SK-N-SH (cell line): Measurements from ENCODE around the gene GYG1. TPM values are rescaled to one million over a fixed set of nuclear protein-coding genes. Genes with fewer than 3 reads are reported as not detected.

Experiments
- CTCF ChIA-PET: fragments of 300-600, 350-600 bp; formaldehyde crosslinking; extraction: SDS; loops from one replicate; lab custom pipeline; 2021; lab: Yijun Ruan, JAX
- POLR2A ChIA-PET: fragments of 350-600 bp; sonication (Branson Sonifier 250); formaldehyde crosslinking; extraction: SDS; loops from one replicate; lab custom pipeline; 2020; ENCODE audit warnings: antibody characterized with exemption, inconsistent platforms; lab: Yijun Ruan, JAX
- DNase-seq: peaks from one replicate; pipeline ENCODE4 v3.0.0; 2012
- H2AFZ ChIP-seq: fragments of 200-600 bp; sonication (generic); 2 replicates; pipeline ENCODE4 v1.8.1; 2016; ENCODE audit warnings: antibody characterized with exemption, mild to moderate bottlenecking, low read depth
- H3F3A ChIP-seq: fragments of 200-600 bp; sonication (generic); replicated peaks from 2 replicates; pipeline ENCODE3; 2016; ENCODE audit warnings: antibody characterized with exemption, mild to moderate bottlenecking; ENCODE audit not compliant: insufficient read depth
- H3K27ac ChIP-seq, 2 experiments: fragments of 200-500 bp in 1 of 2; fragments of 200-600 bp in 1 of 2; sonication (Bioruptor generic) in 1 of 2; sonication (generic), shearing (Covaris generic) in 1 of 2; 2 replicates each; pipeline versions ENCODE4 v1.5.1 to v1.6.1; 2014 to 2016; ENCODE audit warnings: low read depth in 2 of 2, inconsistent platforms in 1 of 2, low read length in 1 of 2, mild to moderate bottlenecking in 1 of 2, mixed read lengths in 1 of 2
- H3K27me3 ChIP-seq: fragments of 200-600 bp; sonication (generic), shearing (Covaris generic); 2 replicates; pipeline ENCODE4 v1.6.1; 2016; ENCODE audit warnings: mixed run types; ENCODE audit not compliant: insufficient read depth
- H3K36me3 ChIP-seq, 2 experiments: fragments of 200-500 bp in 1 of 2; fragments of 200-600 bp in 1 of 2; sonication (Bioruptor generic) in 1 of 2; sonication (generic) in 1 of 2; replicated peaks in 1 of 2; 2 replicates each; pipeline versions ENCODE3 to v1.5.1; 2014 to 2016; ENCODE audit warnings: low read length in 1 of 2, mild to moderate bottlenecking in 1 of 2; ENCODE audit not compliant: insufficient read depth in 2 of 2, control insufficient read depth in 1 of 2
- H3K4me1 ChIP-seq, 2 experiments: fragments of 200-500 bp in 1 of 2; fragments of 200-600 bp in 1 of 2; sonication (Bioruptor generic) in 1 of 2; sonication (generic), shearing (Covaris generic) in 1 of 2; 2 replicates each; pipeline versions ENCODE4 v1.5.1 to v1.6.1; 2014 to 2016; ENCODE audit warnings: low read depth in 1 of 2, low read length in 1 of 2, mixed run types in 1 of 2; ENCODE audit not compliant: insufficient read depth in 2 of 2, control insufficient read depth in 1 of 2
- H3K4me2 ChIP-seq: fragments of 200-600 bp; sonication (generic), shearing (Covaris generic); 2 replicates; pipeline ENCODE4 v1.6.1; 2017; ENCODE audit warnings: mixed run types
- H3K4me3 ChIP-seq, 2 experiments: fragments of 200-500 bp in 1 of 2; fragments of 200-600 bp in 1 of 2; sonication (Bioruptor generic) in 1 of 2; sonication (generic), shearing (Covaris generic) in 1 of 2; 2 replicates each; pipeline versions ENCODE4 v1.5.1 to v1.8.1; 2014 to 2016; ENCODE audit warnings: low read depth in 2 of 2, inconsistent platforms in 1 of 2, low read length in 1 of 2, mild to moderate bottlenecking in 1 of 2, mixed read lengths in 1 of 2, moderate library complexity in 1 of 2
- H3K79me2 ChIP-seq: fragments of 200-600 bp; sonication (generic); 2 replicates; pipeline ENCODE4 v1.8.1; 2017; ENCODE audit warnings: mild to moderate bottlenecking; ENCODE audit not compliant: insufficient read depth
- H3K9ac ChIP-seq: fragments of 200-600 bp; sonication (generic); 2 replicates; pipeline ENCODE4 v1.6.1; 2017; ENCODE audit warnings: mixed run types
- H3K9me2 ChIP-seq: fragments of 200-600 bp; sonication (generic); 2 replicates; pipeline ENCODE4 v1.6.1; 2017; ENCODE audit warnings: mixed run types
- H3K9me3 ChIP-seq: fragments of 200-600 bp; sonication (generic); 2 replicates; pipeline ENCODE4 v1.6.1; 2017; ENCODE audit warnings: mixed run types, mild to moderate bottlenecking, moderate library complexity
- H4K20me1 ChIP-seq: fragments of 200-600 bp; sonication (generic); 2 replicates; pipeline ENCODE4 v1.6.1; 2017; ENCODE audit warnings: mild to moderate bottlenecking, mixed run types; ENCODE audit not compliant: insufficient read depth
- CHD2 ChIP-seq: fragments of 150-350 bp; IDR thresholded peaks from 2 replicates; pipeline ENCODE4 v1.6.1; 2018; ENCODE audit warnings: low read length; ENCODE audit not compliant: partially characterized antibody
- EZH2phosphoT487 ChIP-seq: fragments of 200-600 bp; sonication (generic); IDR thresholded peaks from 2 replicates; pipeline ENCODE4 v1.6.1; 2017; ENCODE audit warnings: low read depth, mixed run types, mild to moderate bottlenecking, antibody characterized with exemption, moderate library complexity, borderline replicate concordance
- FOSL2 ChIP-seq: IDR thresholded peaks from 2 replicates; pipeline ENCODE4 v1.4.0; 2012; ENCODE audit warnings: low read depth, mild to moderate bottlenecking, moderate library complexity, borderline replicate concordance
- FOXM1 ChIP-seq: IDR thresholded peaks from 2 replicates; pipeline ENCODE4 v1.4.0; 2012; ENCODE audit warnings: low read depth, mild to moderate bottlenecking
- GATA2 ChIP-seq: sonication (generic); formaldehyde crosslinking; IDR thresholded peaks from 2 replicates; pipeline ENCODE4 v1.5.0; 2020; ENCODE audit warnings: mild to moderate bottlenecking, missing genetic modification reagents
- IRF3 ChIP-seq: fragments of 150-350 bp; IDR thresholded peaks from 2 replicates; pipeline ENCODE4 v1.6.1; 2016; ENCODE audit warnings: mild to moderate bottlenecking, low read depth, low read length
- MAX ChIP-seq: IDR thresholded peaks from 2 replicates; pipeline ENCODE4 v1.4.0; 2012; ENCODE audit warnings: low read depth
- MEF2A ChIP-seq: IDR thresholded peaks from 2 replicates; pipeline ENCODE4 v1.4.0; 2012; ENCODE audit warnings: low read depth, borderline replicate concordance
- MXI1 ChIP-seq: IDR thresholded peaks from 2 replicates; pipeline ENCODE4 v1.6.1; 2012; ENCODE audit warnings: mild to moderate bottlenecking, low read depth, low read length, improper control_type of control experiment
- POLR2AphosphoS5 ChIP-seq: IDR thresholded peaks from 2 replicates; pipeline ENCODE4 v1.6.1; 2012; ENCODE audit warnings: low read depth, low read length
- RCOR1 ChIP-seq: fragments of 150-350 bp; IDR thresholded peaks from 2 replicates; pipeline ENCODE4 v1.6.1; 2017; ENCODE audit warnings: antibody characterized with exemption, low read length
- RFX5 ChIP-seq: IDR thresholded peaks from 2 replicates; pipeline ENCODE4 v1.6.1; 2012; ENCODE audit warnings: mild to moderate bottlenecking, improper control_type of control experiment, low read length
- RXRA ChIP-seq: IDR thresholded peaks from 2 replicates; pipeline ENCODE4 v1.4.0; 2012; ENCODE audit warnings: low read depth, mild to moderate bottlenecking, borderline replicate concordance
- TAF1 ChIP-seq: IDR thresholded peaks from 2 replicates; pipeline ENCODE4 v1.6.1; 2012; ENCODE audit warnings: low read depth, mild to moderate bottlenecking, low read length, moderate library complexity, borderline replicate concordance
- TEAD4 ChIP-seq: IDR thresholded peaks from 2 replicates; pipeline ENCODE4 v1.4.0; 2012; ENCODE audit warnings: mild to moderate bottlenecking, borderline replicate concordance; ENCODE audit not compliant: insufficient read depth
- USF1 ChIP-seq: IDR thresholded peaks from 2 replicates; pipeline ENCODE4 v1.4.0; 2012; ENCODE audit warnings: low read depth, borderline replicate concordance
- ZBTB33 ChIP-seq: IDR thresholded peaks from 2 replicates; pipeline ENCODE4 v1.4.0; 2012; ENCODE audit warnings: low read depth, borderline replicate concordance
- WGBS: methylation state at CpG from one replicate; pipeline ENCODE4 v1.1.6; 2017; ENCODE audit warnings: low lambda C conversion rate; 5-methylcytosine and 5-hydroxymethylcytosine counted together
- polyA plus RNA-seq, 3 experiments: library from polyadenylated mRNA; depleted of rRNA; stranded (reverse); fragments of >200 nt; gene quantifications; 2 replicates each; pipeline ENCODE4 v1.2.3, GENCODE V29; 2012
- TF ChIP-seq, protein P1 (sequence below): IDR thresholded peaks from 2 replicates; pipeline ENCODE4; 2012

GYG1 gene
- polyA plus RNA-seq, 1 of the 3 experiments (the other 2 are of a cell fraction): 16.8 TPM

GRCh38 chr3:148992027-148992634 is 791 bp downstream of the GYG1 start:
- H2AFZ ChIP-seq: peak overlapping the region; percentile 99
- H3K9me2 ChIP-seq: no peaks in the 10 kb centered on the region
- ChIA-PET CTCF (interaction anchor here (0.6 to 2.3 kb wide), 8 partner anchors 9 to 280 kb away, joined by 3 to 9 read pairs (median 3); no protein-coding TSS in a partner anchor), POLR2A (no interaction called here)
- H4K20me1 ChIP-seq: no peaks in the 10 kb centered on the region
- peaks cover 6% of the 10 kb centered on the region; the same call in 1 of the 2 replicates for H3K79me2 ChIP-seq
- H3K36me3 ChIP-seq: peaks cover 15 to 17% of the 10 kb centered on the region in 2 experiments
- peak overlapping the region; percentile 86 for H3K4me2 ChIP-seq
- H3K27me3 ChIP-seq: no peaks in the 10 kb centered on the region
- peak overlapping the region; percentile 71 to 79 for H3K27ac ChIP-seq
- H3F3A ChIP-seq: peaks cover 4% of the 10 kb centered on the region
- H3K4me3 ChIP-seq: peak overlapping the region; percentile 81 to 82
- no peaks in the 10 kb centered on the region for H3K9me3 ChIP-seq
- no peak for TF ChIP-seq MXI1
- TF ChIP-seq, protein P1, sequence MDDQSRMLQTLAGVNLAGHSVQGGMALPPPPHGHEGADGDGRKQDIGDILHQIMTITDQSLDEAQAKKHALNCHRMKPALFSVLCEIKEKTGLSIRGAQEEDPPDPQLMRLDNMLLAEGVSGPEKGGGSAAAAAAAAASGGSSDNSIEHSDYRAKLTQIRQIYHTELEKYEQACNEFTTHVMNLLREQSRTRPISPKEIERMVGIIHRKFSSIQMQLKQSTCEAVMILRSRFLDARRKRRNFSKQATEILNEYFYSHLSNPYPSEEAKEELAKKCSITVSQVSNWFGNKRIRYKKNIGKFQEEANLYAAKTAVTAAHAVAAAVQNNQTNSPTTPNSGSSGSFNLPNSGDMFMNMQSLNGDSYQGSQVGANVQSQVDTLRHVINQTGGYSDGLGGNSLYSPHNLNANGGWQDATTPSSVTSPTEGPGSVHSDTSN: no peak
- no peak for TF ChIP-seq GATA2 (CRISPR knock-in tag)
- TF ChIP-seq IRF3: no peak
- TF ChIP-seq TAF1: no peak
- no peak for TF ChIP-seq MEF2A
- TF ChIP-seq FOSL2: no peak
- no peak for TF ChIP-seq MAX
- TF ChIP-seq ZBTB33: no peak
- TF ChIP-seq EZH2phosphoT487: no peak
- TF ChIP-seq RCOR1: no peak
- no peak for TF ChIP-seq FOXM1
- no peak for TF ChIP-seq POLR2AphosphoS5
- no peak for TF ChIP-seq RFX5
- TF ChIP-seq USF1: no peak
- no peak for TF ChIP-seq CHD2
- no peak for TF ChIP-seq RXRA
- TF ChIP-seq TEAD4: no peak
- peaks cover 3 to 4% of the 10 kb centered on the region in 2 experiments; a peak in 1 of 4 replicates for H3K4me1 ChIP-seq
- peak overlapping the region; percentile 84 for H3K9ac ChIP-seq
- WGBS: 14% methylated on average over 12 of the region's 34 CpGs
- no peak for DNase-seq
